Activated CD4-positive, alpha-beta T cell treated with anti-CD3 and anti-CD28 coated beads, Interleukin-10, Interleukin-2, amounts not matched to agents 100 ng/mL and 50 ng/mL, durations not matched to agents 16 hours and 8 hours (primary cell): ENCODE data around the gene DDIT3.

Experiments
- DNase-seq: peaks from one replicate; pipeline ENCODE4 v3.0.0-alpha.2; 2020

The DDIT3 gene

GRCh38 chr12:57546438-57547287 is 26.3 kb upstream of the DDIT3 start, which contains the start of gene DCTN2:
Gene DCTN2 (minus strand): TSS chr12:57547192. CDS start chr12:57547063, 129 bp downstream.
- peak; percentile 99 for DNase-seq

DNA sequence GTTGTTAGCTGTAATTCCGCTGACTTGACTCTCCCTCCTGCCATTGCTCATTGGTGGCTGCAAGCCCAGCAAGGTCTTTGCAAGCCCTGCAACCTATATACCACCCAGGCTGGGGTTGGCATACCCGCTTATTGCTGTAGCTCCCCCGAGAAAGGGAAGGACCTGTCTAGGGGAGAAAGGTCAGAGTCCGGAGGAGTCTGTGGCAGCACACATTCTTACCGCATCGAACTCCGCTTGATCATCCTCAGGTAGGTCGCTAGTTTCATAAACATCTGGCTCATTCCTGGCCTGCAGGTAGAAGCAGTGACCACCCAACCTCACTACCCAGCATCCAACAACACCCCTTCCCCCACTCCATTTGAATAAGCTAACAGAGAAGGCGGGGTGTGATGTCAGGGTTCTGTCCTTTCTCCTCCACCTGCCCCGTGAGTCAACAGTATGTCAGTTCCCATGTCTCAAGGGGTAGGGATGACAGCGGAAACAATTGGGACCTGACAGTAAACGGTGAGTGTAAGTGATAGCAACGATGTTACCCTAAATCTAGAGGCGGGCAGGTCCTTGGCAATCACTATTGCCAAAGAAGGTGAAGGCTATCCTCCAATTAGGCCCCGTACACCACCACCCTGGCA is 25.6 kb upstream of the DDIT3 start:
- DNase-seq: no peak

DNA sequence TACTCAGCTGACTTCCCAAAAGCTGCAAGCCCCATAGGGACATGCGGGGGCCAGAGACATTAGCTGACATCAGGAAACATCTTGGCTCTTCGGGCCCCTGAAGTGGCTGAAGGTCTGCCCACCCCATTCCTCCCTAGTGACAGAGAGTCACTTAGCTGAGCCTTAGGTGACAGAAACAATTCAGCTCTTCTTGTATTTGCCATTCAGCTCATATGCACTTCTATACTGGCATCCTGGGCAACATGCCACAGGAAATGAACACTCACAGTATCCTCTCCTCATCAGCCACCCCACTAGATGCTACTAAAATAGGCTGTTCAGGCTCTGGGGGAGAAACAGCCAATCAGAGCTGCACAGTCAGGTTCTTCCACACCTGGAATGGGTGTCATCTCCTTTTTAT is 23.3 kb upstream of the DDIT3 start:
- DNase-seq: no peak

- no peak for DNase-seq
These were observed 21.4 kb upstream of the DDIT3 start for GRCh38 chr12:57541717-57542116.

DNA sequence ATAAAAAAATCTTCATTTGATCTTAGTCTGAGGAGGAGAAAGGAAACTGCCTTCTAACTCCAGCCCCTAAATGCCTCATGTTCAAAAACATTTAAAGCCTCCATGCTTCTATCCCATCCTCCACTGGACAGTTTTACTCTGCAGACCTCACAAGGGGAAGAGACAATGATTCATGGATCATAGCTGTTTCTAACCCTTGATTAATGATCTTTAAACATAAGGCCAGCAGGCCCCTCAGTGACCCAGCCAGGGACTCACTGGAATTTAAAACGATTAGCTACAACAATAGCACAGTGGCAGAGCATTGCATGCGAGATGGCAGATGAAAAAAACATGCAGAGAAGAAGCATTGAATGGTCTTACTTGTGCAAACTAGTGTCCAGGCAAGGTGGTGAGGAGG is 20.7 kb upstream of the DDIT3 start:
- DNase-seq: no peak

DNA sequence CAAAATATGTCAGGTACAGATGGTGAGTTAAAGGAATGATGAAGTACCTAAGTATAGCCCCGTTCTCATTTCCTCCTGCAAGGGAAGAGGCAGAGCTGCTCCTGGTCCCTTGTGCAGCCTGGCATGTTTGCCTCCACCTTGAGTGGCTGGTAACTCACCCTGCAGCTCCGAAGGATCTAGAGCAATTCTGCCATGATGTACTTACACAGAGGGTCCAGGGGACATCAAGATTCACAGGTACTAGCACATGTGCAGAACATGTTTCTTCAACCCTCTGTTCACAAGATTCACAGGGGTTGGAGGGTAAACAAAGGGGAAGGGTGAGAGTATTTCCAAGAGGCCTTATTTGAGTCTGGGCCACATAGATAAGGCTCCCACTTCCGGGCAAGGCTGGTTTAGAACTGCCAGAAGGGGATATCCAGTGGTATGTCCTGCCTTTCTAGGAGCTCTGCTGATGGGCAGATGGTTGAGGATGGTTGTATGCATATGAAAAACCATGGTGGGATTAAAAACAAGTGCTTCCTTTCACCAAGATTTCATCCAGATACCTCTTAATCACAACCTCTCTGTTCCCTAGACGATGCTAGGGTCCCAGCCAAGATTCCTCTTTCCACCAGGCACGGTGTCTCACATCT is 18.9 kb upstream of the DDIT3 start:
- DNase-seq: no peak

DNA sequence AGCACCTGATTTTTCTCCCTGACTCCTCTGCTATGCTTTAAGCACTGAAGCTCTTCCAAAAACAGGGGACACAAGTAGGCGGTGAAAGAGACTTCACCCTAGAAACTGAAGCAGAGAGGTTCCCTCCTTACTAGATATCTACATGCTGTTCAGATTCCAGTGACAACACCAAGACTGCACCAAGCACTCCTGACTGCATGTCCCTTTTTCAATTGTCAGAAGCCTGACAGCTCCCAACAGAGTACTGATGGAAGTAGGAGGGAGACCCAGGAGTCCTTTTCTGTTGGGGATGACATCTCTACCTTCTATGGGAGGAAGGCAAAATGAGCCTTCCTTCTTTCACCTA is 16.3 kb upstream of the DDIT3 start:
- no peak for DNase-seq

GRCh38 chr12:57535764-57536596 is 15.7 kb upstream of the DDIT3 start:
- no peak for DNase-seq

GRCh38 chr12:57534991-57535543 is 14.8 kb upstream of the DDIT3 start:
- DNase-seq: no peak

GRCh38 chr12:57534250-57534649 is 13.9 kb upstream of the DDIT3 start:
- DNase-seq: no peak

DNA sequence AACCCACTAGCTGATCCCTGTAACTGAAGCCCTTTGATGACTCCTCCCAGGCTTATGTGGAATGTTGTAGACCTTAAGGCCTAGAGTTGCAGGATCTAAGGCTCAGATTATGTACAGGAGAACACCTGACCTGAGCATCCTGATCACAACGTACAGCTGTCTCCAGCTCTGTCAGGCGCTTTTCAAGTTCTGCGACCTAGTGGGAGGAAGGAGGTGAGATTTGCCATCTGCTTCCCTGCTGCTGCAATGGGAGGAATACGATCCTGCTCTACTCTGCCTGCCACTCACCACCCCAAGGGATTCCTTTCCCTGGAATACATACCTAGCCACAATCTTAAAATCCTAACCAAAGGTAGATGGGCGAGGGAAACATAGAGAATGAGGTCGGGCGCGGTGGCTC is 12.8 kb upstream of the DDIT3 start:
- DNase-seq: no peak

DNA sequence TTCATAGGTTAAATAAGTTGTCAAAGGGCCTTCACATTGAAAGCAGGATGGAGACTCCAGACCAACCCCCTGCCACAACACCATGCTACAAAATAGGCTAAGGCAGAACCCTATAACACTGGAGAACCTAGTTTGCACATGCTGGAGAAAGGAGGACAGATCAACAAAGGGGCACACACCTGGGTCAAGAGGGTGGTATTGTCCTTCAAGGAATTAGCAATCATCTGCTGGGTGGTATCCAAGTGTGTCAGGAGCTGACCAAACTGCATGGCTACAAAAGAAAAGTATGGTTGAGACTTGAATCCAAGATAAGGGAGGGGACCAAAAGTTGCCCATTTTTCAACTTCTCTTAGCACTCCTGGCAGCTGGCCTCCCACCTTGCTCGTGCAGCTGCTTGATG is 11.5 kb upstream of the DDIT3 start:
- DNase-seq: no peak

DNA sequence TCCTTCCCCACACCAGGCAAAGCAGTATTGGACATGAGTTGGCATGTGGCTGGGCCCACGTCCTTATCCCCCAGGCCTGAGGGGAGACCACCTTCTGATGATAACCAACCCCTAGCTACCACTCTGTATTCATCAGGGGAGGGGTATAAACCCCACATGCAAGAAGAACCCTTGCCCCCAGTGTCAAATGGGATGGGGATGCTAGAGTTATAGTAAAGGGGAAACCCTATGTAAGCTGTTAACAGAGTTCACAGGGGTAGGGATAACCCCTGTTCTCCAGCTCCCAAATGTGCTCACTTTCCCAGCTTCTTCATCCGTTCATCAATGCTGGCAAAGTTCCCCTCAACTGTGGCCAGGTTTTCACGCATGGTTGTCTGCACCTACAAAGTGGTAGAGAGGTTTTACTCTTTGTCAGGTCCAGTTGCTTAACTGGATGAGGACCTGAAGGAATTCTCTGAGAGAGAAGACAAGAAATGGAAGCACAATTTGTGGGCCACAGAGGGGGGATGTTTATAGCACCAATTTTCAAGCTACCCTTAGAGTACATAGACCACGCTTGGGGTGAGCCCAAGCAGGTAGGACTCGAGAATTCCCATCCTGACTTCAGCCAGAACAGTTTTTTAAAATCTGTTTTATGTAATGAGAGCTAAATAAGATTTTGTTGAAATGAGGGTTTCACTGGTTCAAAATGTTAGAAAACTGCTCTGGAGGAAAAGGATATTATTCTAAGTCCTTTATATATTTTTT is 10.3 kb upstream of the DDIT3 start:
- DNase-seq: no peak

DNA sequence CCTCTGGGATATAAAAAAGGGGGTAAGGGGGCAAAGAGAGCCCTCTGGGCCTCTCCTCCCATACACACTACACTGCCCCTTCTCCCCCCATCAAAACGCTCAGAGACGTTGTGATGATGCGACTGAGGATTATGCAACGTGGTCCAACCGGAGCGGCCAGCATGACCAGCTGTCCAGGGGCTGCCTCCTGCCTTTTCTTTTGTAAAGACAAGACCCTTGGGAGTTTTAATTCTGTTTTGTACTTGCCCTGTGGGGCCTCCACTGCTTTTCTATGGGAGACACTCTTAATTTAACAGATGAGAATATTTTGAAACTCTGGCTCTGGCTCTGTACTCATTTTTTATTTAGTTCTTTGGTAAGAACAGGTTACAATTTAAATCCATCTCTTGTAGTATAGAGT is 9.5 kb upstream of the DDIT3 start:
- no peak for DNase-seq

GRCh38 chr12:57528831-57529555 is 8.7 kb upstream of the DDIT3 start:
- no peak for DNase-seq

GRCh38 chr12:57528176-57528575 is 7.9 kb upstream of the DDIT3 start:
- DNase-seq: no peak

GRCh38 chr12:57527184-57527583 is 6.9 kb upstream of the DDIT3 start:
- DNase-seq: no peak

GRCh38 chr12:57526477-57527126 is 6.3 kb upstream of the DDIT3 start:
- no peak for DNase-seq

DNA sequence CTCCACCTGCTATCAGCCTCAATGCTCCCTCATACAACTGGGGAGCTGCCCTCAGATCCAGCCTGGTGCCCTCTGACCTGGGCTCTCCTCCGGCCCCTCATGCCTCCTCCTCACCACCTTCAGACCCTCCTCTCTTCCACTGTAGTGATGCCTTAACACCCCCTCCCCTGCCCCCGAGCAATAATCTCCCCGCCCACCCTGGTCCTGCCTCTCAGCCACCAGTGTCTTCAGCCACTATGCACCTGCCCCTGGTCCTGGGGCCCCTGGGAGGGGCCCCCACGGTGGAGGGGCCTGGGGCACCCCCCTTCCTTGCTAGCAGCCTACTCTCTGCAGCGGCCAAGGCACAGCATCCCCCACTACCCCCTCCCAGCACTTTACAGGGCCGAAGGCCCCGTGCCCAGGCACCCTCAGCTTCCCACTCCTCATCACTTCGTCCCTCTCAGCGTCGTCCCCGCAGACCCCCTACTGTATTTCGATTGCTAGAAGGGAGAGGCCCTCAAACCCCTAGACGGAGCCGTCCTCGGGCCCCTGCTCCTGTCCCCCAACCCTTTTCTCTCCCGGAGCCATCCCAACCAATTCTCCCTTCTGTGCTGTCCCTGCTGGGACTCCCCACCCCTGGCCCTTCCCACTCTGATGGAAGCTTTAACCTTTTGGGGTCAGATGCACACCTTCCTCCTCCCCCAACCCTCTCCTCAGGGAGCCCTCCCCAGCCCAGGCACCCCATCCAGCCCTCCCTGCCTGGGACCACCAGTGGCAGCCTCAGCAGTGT is 5.5 kb upstream of the DDIT3 start:
- DNase-seq: no peak
